Measurements from ENCODE around the gene CD58. TPM values are rescaled to one million over a fixed set of nuclear protein-coding genes. Genes with fewer than 3 reads are reported as not detected.
A peak's percentile ranks its signal among the peaks of the same experiment; 100 is the strongest.

The CD58 gene
- total and polyA plus RNA-seq, 11 donors = 19.6 to 45.8 (median 30.8) TPM

- Histone ChIP-seq H3K27ac (peak overlapping the region in 8 of 12 donors; percentile 21 to 76 (median 44)), H3K27me3 (no peaks in the 10 kb centered on the region), H3K9me3 (no peaks in the 10 kb centered on the region), H3K4me1 (peaks cover 0 to 69% (median 21%) of the 10 kb centered on the region in 12 donors), H3K36me3 (no peaks in the 10 kb centered on the region), H3K4me3 (no peak overlapping the region)
- TF ChIP-seq CTCF (IDR thresholded peaks at IDR 0.05) (no peak), POLR2A (IDR thresholded peaks at IDR 0.05) (no peak)
- WGBS, 4 donors = 56 to 63% (median 59%) methylated on average over 9 of the region's 9 CpGs
- intact Hi-C loops (cut with DNase I) = loop anchor here in 2 of 10 donors (5.0 kb wide), 3 partner anchors 56 to 889 kb away; partner anchors contain the start of gene CD58 (in 1 of the 2)
- DNase-seq (no peak), ATAC-seq (peak in 3 of 4 donors; percentile 8 to 23 (median 15))
These were observed 69.5 kb downstream of the CD58 start for GRCh38 chr1:116501125-116501869.

- peak overlapping the region in 5 of 12 donors; percentile 2 to 35 (median 21) for H3K27ac ChIP-seq
- intact Hi-C loops (cut with DNase I) = loop anchor here in 1 of 10 donors (10.0 kb wide), 1 partner anchor 694 kb away; no protein-coding TSS in a partner anchor
- H3K9me3 ChIP-seq = no peaks in the 10 kb centered on the region
- peaks cover 0 to 69% (median 34%) of the 10 kb centered on the region in 12 donors for H3K4me1 ChIP-seq
- no peaks in the 10 kb centered on the region for H3K36me3 ChIP-seq
- peak in 4 of 5 donors; percentile 52 to 70 (median 56) for DNase-seq
- no peak overlapping the region for H3K4me3 ChIP-seq
- no peaks in the 10 kb centered on the region for H3K27me3 ChIP-seq
- TF ChIP-seq POLR2A (IDR thresholded peaks at IDR 0.05) (no peak), CTCF (IDR thresholded peaks at IDR 0.05) (peak; percentile 66 to 86 (median 77))
- 59 to 64% (median 62%) methylated on average over 13 of the region's 13 CpGs for WGBS, 4 donors
- peak; percentile 60 to 75 (median 68) for ATAC-seq
These were observed 71.8 kb downstream of the CD58 start for GRCh38 chr1:116498789-116499628.

GRCh38 chr1:116497656-116498055, 73.2 kb downstream of the CD58 start:
- H3K27ac ChIP-seq = peak overlapping the region in 3 of 12 donors; percentile 1 to 62 (median 58)
- WGBS, 4 donors = 80 to 94% (median 90%) methylated on average over 4 of the region's 4 CpGs
- no peak overlapping the region for H3K4me3 ChIP-seq
- TF ChIP-seq CTCF (IDR thresholded peaks at IDR 0.05) = no peak
- TF ChIP-seq POLR2A (IDR thresholded peaks at IDR 0.05) = no peak
- ATAC-seq (no peak), DNase-seq (no peak)
- peaks cover 0 to 57% (median 29%) of the 10 kb centered on the region in 12 donors for H3K4me1 ChIP-seq
- H3K27me3 ChIP-seq = no peaks in the 10 kb centered on the region
- no peaks in the 10 kb centered on the region for H3K9me3 ChIP-seq
- intact Hi-C loops (cut with DNase I) = loop anchor here in 1 of 10 donors (10.0 kb wide), 1 partner anchor 693 kb away; no protein-coding TSS in a partner anchor
- no peaks in the 10 kb centered on the region for H3K36me3 ChIP-seq
